ENCODE measurements around the gene STK24. TPM values are rescaled to one million over a fixed set of nuclear protein-coding genes. Genes with fewer than 3 reads are reported as not detected.

STK24 gene
- total RNA-seq, 2 donors from 2014 or later: 35.0 to 56.7 TPM

DNA sequence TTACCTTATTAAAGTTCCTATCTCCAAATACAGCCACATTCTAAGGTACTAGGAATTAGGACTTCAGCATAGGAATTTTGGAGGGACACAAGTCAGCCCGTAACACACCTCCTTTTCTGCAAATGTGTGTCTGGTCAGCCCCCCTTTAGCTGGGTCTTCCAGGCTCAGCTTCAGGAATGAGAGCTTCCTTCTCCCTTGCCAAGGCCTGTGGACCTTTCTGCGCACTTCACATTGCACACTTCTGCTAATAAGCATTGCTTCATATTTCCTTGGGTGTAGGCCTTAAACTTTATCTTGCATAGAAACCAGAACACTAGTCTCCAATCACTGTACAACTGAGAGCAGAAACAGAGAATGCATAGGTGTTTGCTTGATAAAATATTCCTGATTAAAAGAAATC lies 4.5 kb upstream of the STK24 start:
- H3K27ac ChIP-seq: no peak overlapping the region
- 84 to 94% methylated on average over 2 of the region's 2 CpGs for WGBS, 2 donors
- intact Hi-C loops (cut with DNase I): no loop called here
- no peak overlapping the region for H3K4me3 ChIP-seq
- ATAC-seq: no peak
- peaks cover 15% of the 10 kb centered on the region for H3K4me1 ChIP-seq
- no peaks in the 10 kb centered on the region for H3K27me3 ChIP-seq
- H3K36me3 ChIP-seq (replicated peaks in 1 of 2; ENCODE audit: insufficient read depth in 1 of 2, low read depth in 2 of 2): no peaks in the 10 kb centered on the region
- DNase-seq: no peak
- no peak for TF ChIP-seq POLR2A (IDR thresholded peaks at IDR 0.05)
- TF ChIP-seq, protein P1, sequence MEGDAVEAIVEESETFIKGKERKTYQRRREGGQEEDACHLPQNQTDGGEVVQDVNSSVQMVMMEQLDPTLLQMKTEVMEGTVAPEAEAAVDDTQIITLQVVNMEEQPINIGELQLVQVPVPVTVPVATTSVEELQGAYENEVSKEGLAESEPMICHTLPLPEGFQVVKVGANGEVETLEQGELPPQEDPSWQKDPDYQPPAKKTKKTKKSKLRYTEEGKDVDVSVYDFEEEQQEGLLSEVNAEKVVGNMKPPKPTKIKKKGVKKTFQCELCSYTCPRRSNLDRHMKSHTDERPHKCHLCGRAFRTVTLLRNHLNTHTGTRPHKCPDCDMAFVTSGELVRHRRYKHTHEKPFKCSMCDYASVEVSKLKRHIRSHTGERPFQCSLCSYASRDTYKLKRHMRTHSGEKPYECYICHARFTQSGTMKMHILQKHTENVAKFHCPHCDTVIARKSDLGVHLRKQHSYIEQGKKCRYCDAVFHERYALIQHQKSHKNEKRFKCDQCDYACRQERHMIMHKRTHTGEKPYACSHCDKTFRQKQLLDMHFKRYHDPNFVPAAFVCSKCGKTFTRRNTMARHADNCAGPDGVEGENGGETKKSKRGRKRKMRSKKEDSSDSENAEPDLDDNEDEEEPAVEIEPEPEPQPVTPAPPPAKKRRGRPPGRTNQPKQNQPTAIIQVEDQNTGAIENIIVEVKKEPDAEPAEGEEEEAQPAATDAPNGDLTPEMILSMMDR (IDR thresholded peaks at IDR 0.05): no peak
- no peaks in the 10 kb centered on the region for H3K9me3 ChIP-seq

DNA sequence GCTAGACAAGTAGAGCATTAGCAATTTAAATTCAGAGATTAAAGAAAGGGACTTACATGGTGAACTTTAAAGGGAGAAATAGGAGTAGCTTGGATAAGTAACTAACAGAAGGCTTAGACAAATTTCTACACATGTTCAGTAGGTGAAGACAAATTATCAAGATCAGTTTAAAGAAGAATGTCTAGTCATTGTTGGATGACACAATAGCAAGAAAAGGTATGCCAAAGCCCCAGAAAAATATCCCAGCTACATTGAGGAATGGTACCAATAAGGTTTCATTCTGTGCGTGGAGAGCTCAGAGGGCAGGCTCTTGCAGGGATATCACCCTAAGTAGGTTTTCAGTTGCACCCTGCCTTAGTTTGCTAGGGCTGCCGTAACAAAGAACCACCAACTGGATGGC lies 3.5 kb upstream of the STK24 start:
- ATAC-seq: no peak
- Histone ChIP-seq H3K36me3 (replicated peaks in 1 of 2; ENCODE audit: insufficient read depth in 1 of 2, low read depth in 2 of 2) (no peaks in the 10 kb centered on the region), H3K4me1 (peaks cover 20% of the 10 kb centered on the region), H3K27me3 (no peaks in the 10 kb centered on the region), H3K9me3 (no peaks in the 10 kb centered on the region), H3K27ac (no peak overlapping the region), H3K4me3 (no peak overlapping the region)
- intact Hi-C loops (cut with DNase I): no loop called here
- DNase-seq: no peak
- WGBS, 2 donors: 96 to 97% methylated on average over 2 of the region's 2 CpGs
- TF ChIP-seq, protein P1 (IDR thresholded peaks at IDR 0.05): no peak
- TF ChIP-seq POLR2A (IDR thresholded peaks at IDR 0.05): no peak

DNA sequence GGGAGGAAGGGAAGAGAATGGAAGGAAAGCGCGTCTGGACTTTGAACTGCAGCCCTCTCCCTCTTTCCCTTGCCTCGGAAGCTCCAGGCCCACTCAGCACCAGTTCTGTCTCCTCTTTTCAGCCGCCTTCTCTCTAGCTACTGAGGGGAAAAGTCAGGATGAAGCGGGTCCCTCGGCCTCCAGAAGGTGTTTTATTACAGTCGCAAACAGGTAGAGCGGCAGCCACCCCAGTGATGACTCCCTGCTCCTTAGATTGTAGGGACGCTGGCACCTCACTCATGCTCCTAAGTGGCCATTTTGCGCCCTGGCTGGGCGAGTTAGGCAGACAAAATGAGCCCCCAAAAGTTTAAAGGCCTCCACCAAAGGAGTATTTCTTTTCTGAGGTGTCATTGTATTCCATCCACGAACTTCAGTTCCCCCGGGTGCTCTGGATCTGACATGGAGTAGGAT lies 954 bp upstream of the STK24 start:
- WGBS, 2 donors: 48 to 51% methylated on average over 13 of the region's 13 CpGs
- DNase-seq (peak; percentile 17 to 29 (median 21)), ATAC-seq (no peak)
- Histone ChIP-seq H3K4me1 (peaks cover 37% of the 10 kb centered on the region), H3K4me3 (peak overlapping the region; percentile 18 to 24), H3K27ac (peak overlapping the region; percentile 92 to 97 (median 96)), H3K27me3 (no peaks in the 10 kb centered on the region), H3K9me3 (no peaks in the 10 kb centered on the region), H3K36me3 (replicated peaks in 1 of 2; ENCODE audit: insufficient read depth in 1 of 2, low read depth in 2 of 2) (no peaks in the 10 kb centered on the region)
- intact Hi-C loops (cut with DNase I): no loop called here
- TF ChIP-seq POLR2A (IDR thresholded peaks at IDR 0.05): no peak
- TF ChIP-seq, protein P1 (IDR thresholded peaks at IDR 0.05): no peak

DNA sequence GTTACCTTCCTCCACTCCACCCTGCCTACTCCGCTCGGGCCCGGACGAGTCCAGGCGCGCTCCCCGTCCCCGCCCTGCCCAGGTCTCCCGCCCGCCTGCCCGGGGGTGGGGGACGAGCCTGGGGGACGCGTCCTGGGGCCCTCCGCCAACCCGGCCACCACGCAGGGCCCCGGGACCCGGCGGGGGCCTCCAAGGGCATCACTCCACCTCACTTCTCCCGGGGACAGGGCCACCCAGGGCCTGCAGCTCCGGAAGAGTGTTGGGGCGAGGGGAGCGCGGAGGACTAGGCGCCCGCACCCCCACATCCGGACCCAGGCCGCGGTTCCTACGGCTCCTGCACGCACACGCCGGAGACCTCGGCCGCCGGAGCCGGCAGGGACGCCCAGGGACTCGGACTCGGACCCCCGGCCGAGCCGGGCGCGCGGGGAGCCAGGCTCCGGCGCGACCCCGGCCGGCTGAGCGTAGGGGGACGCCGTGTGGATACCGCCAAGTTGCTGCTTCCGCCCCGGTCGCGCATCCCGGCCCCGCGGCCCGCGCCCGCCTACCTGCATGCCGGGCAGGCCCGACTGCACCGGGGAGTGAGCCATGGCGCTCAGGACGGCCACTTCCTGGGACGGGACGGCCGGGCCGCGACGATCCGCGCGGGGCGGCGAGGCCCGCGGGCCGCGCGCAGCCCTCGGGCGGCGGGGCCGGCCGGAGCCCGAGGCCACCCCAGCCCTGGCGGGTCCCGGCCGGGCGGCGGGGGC lies 534 bp downstream of the STK24 start:
- Histone ChIP-seq H3K27me3 (no peaks in the 10 kb centered on the region), H3K4me1 (peaks cover 46% of the 10 kb centered on the region), H3K36me3 (replicated peaks in 1 of 2; ENCODE audit: insufficient read depth in 1 of 2, low read depth in 2 of 2) (no peaks in the 10 kb centered on the region), H3K27ac (peak overlapping the region; percentile 89 to 94 (median 92)), H3K9me3 (no peaks in the 10 kb centered on the region), H3K4me3 (peak overlapping the region; percentile 95)
- 1 to 6% methylated on average over 3 to 59 of the region's 98 CpGs for WGBS, 2 donors
- DNase-seq (peak; percentile 50 to 65 (median 56)), ATAC-seq (peak; percentile 53)
- TF ChIP-seq, protein P1 (IDR thresholded peaks at IDR 0.05): no peak
- TF ChIP-seq POLR2A (IDR thresholded peaks at IDR 0.05): peak in 2 of 3 donors; percentile 23 to 32
- intact Hi-C loops (cut with DNase I): no loop called here

DNA sequence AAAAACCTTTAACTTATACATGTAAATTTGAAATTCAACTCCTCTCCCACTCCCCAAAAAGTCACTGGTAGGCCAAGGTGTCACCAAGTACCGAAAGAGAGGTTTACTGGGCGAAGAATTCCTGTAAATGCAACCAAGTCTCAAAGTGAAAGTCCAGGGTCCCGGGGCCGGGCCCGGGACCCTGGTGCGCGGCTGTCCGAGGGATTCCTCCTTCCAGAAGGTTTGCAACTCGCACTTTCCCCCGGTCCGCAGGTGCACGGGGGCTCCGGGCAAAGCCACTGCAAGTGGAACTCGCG lies 1.1 kb downstream of the STK24 start:
- Histone ChIP-seq H3K4me3 (peak overlapping the region; percentile 95), H3K4me1 (peaks cover 51% of the 10 kb centered on the region), H3K27ac (peak overlapping the region; percentile 89 to 94 (median 92)), H3K36me3 (replicated peaks in 1 of 2; ENCODE audit: insufficient read depth in 1 of 2, low read depth in 2 of 2) (no peaks in the 10 kb centered on the region), H3K9me3 (no peaks in the 10 kb centered on the region), H3K27me3 (no peaks in the 10 kb centered on the region)
- 0 to 2% methylated on average over 15 of the region's 15 CpGs for WGBS, 2 donors
- ATAC-seq (no peak), DNase-seq (no peak)
- intact Hi-C loops (cut with DNase I): no loop called here
- no peak for TF ChIP-seq POLR2A (IDR thresholded peaks at IDR 0.05)
- TF ChIP-seq, protein P1 (IDR thresholded peaks at IDR 0.05): no peak
